Activated CD4-positive, alpha-beta T cell treated with anti-CD3 and anti-CD28 coated beads, Interleukin-2, Interleukin-6, amounts not matched to agents 100 ng/mL and 50 ng/mL, durations not matched to agents 16 hours and 8 hours (primary cell): Measurements from ENCODE around the gene RBBP4.
"Not testable (repeated sequence)": the region's sequence is repeated elsewhere in the genome, so short reads cannot be mapped to it uniquely, and the experiment has no call there.

Source experiments
- DNase-seq: peaks from one replicate; pipeline ENCODE4 v3.0.0-alpha.2; 2020

The RBBP4 gene

DNA sequence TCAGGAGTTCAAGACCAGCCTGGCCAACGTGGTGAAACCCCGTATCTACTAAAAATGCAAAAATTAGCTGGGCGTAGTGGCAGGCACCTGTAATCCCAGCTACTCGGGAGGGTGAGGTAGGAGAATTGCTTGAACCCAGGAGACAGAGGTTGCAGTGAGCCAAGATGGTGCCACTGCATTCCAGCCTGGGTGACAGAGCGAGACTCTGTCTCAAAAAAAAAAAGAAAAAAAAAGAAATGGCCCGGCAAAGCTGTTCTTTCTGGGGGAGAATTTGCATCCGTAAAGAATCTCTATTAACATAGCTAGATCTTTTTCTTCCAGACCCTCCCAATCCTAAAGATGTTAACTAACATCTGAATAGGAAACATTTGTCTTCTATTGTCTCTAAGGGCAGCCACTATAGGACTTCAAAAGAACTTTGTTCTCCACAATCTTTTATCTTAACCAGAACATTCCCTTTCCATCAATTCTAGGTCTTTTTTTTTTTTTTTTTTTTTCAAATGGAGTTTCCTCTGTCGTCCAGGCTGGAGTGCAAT is 8.6 kb upstream of the RBBP4 start:
- not testable (repeated sequence) for DNase-seq

DNA sequence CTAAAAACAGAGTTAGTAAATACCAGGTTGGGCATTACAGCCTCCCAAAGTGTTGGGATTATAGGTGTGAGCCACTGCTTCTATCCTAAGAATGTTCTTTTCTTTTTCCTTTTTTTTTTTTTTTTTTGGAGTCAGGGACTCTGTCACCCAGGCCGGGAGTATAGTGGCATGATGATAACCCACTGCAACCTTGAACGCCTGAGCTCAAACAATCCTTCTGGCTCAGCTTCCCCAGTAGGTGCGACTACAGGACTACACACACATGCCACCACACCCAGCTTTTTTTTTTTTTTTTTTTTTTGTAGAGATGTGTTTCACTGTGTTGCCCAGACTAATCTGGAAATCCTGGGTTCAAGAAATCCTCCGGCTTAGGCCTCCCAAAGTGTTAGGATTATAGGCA is 6.6 kb upstream of the RBBP4 start:
- DNase-seq, result no peak

DNA sequence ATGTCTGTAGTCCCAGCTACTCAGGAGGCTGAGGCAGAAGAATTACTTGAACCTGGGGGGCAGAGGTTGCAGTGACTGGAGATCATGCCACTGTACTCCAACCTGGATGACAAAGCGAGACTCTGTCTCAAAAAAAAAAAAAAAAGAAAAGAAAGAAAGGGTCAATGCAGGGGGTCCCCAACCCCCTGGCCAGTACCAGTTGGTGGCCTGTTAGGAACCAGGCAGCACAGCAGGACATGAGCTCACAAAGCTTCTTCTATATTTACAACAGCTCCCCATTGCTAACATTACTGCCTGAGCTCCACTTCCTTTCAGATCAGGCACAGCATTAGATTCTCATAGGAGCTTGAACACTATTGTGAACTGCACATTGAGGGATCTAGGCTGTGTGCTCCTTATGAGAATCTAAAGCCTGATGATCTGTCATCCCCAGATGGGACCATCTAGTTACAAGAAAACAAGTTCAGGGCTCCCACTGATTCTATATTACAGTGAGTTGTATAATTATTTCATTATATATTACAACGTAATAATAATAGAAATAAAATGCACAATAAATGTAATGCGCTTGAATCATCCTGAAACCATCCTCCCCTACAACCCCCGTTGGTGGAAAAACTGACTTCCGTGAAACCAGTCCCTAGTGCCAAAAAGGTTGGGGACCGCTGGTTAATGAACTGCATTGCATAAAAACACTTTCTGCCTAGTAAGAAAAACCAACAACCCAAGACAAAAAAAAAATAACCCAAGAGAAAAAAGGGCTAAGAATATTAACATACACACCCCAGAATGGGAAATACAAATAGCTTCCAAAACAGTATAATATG is 3.5 kb upstream of the RBBP4 start:
- peak; percentile 63 for DNase-seq

DNA sequence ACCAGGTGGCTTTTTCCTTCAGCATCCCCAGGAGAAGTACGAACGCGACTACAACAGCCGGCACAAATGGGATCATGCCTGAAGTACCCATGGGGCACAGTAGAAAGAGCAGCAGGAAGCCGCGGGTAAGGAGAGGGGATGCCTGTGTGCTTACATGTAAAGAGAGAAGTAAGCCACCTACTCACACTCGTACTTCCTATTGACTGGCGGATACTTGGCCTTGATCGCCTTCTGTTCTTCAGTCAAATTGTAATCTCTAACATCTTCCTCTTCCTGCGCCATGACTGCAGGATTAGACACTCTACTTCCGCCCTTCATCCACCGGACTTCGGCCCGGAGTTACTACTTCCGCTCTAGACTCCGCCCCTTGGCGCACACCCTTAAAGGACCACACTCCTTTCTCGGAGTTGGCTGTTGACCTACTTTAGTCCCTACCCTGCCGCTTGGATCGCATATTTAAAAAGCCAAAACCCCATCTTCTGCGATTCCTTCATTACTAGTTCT is 708 bp upstream of the RBBP4 start, which contains the start of gene ZBTB8OS:
Gene ZBTB8OS, minus strand, starts transcription at position 303 of the 504 bp plus-strand sequence. Its CDS starts 21 bp downstream, at position 282.
- DNase-seq, result peak; percentile 94

DNA sequence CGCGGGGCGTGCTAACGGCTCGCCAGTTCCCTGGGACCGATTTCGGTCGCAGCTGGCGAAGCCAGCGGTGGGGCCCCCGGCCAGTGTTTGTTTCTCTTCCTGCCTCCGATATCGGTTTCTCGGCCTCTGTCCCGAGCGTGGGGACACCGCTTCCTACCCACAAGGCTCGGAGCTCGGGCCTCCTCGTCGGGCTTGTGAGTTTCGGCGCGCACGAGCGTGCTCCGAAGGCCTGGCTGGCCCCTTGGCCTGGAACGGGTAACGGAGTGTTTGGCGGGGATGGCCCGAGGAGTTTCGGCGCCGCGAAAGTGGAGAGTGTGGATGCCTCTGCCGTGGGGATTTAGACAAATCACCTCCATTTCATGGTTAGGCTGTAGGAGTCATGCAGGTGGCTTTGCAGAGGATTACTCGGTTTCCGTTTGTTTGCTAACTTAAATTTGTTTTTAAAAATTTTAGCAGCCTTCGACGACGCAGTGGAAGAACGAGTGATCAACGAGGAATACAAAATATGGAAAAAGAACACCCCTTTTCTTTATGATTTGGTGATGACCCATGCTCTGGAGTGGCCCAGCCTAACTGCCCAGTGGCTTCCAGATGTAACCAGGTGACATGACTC is 559 bp downstream of the RBBP4 start:
- DNase-seq, result no peak

DNA sequence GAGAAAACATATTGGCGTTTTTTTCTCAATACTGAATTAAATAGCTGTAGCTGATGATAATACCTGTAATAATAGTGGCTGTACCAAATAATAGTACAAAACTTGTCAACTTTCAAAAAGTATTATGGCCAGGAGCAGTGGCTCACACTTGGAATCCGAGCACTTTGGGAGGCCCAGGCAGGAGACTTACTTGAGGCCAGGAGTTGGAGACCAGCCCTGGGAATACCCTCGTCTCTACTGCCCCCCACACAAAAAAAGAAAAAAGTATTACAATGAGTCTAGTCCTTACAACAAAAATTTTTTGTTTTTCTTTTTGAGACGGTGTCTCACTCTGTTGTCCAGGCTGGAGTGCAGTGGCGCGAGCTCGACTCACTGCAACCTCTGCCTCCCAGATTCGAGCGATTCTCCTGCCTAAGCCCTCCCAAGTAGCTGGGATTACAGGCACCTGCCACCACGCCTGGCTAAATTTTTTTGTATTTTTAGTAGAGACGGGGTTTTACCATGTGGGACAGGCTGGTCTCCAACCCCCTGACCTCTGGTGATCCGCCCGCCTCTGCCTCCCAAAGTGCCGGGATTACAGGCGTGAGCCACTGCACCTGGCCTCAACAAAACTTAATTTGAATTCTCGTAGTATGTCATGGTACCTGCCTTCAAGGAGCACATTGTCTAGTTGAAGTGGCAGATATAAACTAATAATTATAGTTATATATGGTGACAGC is 1.4 kb downstream of the RBBP4 start:
- DNase-seq, result no peak

DNA sequence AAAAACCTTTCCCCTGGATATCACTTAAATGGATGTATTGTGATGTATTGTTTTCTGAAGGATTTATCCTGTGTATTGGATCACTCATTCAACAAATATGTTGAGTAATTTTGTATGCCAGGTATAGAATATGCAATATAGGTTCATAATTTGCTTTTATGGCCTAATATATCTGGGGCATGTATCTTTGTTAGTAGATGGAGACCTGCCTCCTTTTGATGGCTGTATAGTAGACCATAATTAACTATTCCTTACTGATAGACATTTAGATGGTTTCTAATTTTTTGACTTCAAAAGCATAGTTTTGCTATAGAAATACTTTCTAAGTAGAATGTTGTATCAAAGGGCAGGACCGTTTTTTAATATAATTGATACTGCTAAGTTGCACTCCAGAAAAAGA is 8.6 kb downstream of the RBBP4 start:
- no peak for DNase-seq

DNA sequence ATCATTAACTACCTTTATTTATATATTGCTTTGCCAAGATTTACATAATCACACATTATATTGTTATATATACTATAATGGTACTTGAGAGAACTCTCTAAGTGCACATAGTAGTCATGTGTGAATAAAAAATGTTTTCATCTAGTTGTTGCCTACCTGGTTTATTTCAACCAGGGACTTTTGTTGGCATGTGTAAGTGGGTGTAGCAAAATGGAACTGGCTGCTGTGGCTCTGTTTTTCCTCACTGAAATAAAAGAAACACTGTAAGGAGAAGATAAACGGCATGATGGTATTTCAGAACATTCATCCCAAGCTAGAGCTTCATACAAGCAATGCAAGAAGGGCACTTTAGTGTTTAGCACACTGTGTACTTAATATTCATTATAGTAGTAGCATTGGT is 14.9 kb downstream of the RBBP4 start:
- DNase-seq, result no peak

DNA sequence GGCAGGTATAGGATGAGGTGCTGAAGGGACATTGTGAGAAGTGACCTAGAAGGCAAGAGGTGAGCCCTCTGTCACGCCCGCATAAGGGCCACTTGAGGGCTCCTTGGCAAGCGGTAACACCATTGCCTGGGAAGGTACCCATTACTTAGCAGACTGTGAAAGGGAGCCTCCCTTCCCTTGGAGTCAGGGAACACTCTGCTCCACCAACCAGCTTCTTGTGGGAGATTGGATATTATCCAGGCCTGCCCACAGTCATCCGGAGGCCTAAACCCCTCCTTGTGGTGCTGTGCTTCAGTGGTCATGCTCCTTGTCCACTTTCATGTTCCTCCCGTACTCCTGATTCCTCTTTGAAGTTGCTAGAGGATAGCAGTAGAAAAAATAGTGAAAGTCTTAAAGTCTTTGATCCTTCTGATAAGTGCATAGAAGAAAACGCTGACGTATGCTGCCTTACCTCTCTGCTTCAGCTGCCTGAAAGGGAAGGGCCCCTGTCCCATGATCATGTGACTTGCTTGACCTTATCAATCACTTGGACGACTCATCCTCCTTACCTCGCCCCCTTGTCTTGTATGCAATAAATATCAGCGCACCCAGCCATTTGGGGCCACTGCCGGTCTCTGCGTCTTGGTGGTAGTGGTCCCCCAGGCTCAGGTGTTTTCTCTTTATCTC is 16.0 kb downstream of the RBBP4 start:
- DNase-seq, result no peak

DNA sequence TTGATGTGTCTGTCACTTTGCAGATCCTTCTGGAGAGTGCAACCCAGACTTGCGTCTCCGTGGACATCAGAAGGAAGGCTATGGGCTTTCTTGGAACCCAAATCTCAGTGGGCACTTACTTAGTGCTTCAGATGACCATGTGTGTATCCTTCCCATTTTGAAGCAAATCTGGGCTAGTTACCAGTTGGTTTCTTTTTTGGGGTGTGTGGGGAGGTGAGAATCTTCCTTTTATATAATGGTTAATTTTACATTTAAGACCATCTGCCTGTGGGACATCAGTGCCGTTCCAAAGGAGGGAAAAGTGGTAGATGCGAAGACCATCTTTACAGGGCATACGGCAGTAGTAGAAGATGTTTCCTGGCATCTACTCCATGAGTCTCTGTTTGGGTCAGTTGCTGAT is 17.7 kb downstream of the RBBP4 start:
- not testable (repeated sequence) for DNase-seq

DNA sequence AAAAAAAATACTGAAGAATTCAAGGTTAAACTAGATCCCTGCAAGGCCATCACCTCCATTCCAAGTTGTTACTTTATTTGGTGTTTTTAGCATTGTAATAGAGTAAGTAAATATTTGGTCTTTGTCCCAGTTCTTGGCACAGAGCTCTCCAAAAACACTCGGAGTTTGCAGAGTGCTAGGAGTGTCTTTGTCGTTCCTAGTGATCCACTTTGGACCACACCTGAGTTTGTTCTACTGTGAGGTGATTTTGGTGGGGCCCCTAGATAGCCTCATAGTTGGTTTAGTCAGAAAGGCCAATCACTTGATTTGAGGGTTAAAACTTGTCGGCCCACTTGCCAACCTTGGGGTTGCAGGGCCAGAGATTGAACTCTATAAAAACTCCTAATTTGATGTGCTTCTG is 25.9 kb downstream of the RBBP4 start:
- no peak for DNase-seq

DNA sequence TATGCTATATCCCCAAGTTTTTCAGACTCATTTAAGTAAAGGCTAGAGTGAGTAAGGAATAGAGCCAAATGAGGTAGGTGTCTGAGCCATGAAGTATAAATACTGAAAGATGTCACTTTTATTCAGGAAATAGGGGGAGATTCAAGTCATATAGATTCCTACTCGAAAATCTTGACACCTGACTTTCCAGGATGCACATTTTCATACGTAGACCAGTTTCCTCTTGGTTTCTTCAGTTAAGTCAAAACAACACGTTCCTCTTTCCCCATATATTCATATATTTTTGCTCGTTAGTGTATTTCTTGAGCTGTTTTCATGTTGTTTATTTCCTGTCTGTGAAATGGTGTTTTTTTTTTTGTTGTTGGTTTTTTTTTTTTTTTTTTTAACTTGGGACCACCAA is 29.0 kb downstream of the RBBP4 start:
- DNase-seq, result not testable (repeated sequence)

DNA sequence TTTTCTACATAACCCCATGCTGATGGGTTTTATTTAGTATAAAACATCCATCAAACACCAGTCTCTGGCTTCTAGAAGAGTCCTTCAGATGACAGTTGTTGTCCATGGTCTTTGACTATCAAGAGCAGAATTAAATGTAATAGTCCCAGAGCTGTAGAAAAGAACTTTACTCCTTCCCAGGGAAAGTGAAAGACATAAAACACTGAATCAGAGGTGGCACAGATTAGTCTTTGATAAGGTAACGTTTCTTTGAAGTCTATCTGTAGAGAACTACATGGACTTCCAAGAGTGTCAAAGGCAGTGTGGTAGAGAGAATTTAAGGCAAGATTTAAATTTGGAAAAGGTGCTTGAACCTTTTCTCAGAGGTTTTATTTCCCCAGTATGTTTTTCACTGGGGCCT is 29.6 kb downstream of the RBBP4 start:
- no peak for DNase-seq

DNA sequence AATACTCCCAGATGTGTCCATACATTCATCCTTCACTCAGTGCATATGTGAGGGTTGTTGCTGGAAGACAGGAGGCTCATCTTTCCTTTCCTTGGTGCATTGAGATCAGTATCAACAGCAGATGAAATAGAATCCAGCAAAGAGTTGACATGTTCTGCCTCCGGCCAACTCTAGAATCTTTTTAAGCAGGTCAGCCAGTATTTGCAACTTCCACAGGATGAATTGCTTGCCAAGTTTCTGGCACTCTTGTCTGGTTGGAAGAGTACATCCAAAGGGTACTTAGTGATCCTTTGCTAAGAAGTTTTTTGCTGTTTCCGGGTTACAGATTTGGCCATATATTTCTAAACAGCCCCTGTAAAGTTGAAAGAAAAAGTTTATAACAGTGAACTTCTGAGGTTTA is 30.5 kb downstream of the RBBP4 start:
- no peak for DNase-seq

DNA sequence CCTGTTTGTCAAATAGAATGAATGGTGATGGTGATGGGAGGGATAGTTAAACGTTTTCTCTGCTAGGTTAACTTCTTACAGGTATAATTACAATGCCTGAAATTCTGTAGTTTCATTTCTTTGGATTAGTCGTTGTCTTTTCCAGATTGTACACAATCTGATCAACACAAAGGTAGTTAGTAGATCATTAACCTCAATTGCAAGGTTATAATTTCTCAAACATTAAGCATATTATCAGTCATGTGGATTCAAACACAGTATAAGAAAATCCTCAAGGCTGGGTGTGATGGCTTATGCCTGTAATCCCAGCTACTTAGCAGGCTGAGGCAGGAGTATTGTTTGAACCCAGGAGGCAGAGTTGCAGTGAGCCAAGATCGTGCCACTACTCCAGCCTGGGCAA is 31.0 kb downstream of the RBBP4 start:
- no peak for DNase-seq

DNA sequence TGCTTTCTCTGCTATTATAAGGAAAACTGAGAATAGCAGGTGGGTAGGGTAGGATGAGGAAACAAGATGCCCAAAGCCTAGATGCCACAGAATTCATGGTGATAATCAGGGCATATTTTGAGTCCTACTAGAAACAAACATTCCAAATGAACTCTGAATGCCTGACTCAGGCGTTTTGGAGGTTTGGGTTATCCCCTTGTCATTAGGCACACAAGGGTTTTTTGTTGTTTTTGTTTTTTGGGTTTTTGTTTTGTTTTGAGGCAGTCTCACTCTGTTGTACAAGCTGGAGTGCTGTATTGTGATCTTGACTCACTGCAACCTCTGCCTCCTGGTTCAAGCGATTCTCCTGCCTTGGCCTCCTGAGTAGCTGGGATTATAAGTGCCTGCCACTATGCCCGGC is 32.4 kb downstream of the RBBP4 start:
- no peak for DNase-seq

DNA sequence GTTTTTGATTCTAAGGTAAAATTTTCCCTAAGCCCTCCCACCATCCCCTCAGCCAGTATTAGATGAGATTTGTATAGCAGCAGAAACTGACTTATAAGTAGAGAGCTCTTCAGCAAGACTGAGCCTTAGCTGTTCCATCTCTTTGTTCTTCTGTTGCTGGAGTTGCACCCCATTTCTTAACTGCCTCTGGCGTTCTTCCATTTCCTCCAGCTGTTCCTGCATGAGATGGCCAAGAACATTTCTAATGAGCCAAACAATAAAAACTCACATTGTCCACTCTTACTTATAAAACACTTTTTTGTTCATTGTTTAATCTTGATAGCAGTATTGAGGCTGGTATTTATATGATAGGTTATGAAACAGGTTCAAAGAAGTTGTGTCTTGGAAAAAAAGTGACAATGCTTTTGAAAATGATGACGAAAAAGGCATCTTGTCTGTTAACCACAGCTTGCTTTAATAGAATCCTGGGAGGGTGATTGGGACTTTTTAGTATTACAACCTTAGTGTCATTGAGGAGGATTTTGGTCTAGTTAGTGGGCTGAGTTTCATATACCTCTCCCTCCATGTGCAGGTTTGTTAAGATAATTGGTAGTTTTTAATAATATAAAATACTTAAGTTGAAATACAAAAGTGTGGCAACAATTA is 33.3 kb downstream of the RBBP4 start:
- no peak for DNase-seq

DNA sequence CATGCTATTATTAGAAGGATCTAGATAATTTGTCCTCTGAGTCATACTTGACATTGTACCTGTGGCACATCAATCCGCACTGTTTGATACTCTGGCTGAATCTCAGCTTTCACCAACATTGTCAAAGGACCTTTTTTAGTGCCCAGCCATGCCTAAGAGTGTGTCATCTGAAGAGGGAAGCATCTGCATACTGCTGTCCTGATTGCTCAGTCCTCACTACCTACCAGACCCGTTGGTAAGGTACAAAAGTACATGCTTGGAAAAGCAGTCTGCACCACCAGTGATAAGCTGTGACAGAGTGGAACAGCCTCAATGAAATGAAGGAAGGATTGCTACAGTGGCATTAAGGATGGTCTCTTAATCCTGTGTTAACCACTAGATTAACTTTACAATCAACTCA is 34.5 kb downstream of the RBBP4 start:
- no peak for DNase-seq

DNA sequence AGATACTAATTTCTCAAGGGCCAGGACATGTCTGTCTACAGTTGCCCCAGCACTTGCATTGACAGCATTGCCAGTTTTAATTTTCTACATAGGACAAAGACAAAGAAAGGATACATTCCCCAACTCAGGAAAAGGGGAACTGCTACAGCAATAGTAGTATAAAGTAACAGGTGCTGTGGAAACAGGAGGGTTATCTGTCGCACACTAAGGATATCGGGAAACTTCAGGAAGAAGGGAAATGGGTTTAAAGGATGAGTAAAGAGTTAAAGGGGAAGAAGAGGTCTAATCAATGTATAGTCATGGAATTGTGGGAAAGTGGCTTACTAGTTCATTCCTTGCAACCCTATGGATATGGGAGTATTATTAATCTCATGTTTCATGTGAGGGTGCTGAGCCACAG is 35.4 kb downstream of the RBBP4 start:
- DNase-seq, result no peak

DNA sequence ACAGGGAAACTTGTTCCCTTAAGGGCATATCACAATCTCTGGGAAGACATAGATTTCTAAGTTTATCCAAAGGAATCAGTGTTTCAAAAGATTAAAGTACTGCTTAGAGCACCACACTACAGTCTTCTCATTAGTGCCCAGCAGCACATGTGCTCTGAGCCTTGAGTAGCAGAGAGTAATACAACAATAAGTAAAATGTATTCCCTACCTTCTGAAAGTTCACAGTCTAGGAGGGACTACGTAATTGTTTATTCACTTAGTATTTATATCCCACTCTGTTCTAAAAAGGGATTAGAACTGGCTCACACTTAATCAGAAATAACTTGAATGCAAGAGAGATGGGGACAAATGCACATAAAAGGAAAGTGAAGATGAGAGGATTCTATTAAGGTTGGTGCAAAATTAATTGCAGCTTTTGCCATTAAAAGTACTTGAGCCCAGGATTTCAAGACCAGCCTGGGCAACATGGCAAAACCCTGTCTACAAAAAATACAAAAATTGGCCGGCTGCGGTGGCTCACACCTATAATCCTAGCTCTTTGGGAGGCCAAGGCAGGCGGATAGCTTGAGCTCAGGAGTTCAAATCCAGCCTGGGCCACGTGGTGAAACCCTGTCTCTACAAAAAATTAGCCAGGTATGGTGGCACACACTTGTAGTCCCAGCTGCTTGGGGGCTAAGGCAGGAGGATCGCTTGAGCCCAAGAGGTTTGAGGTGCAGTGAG is 42.6 kb downstream of the RBBP4 start:
- DNase-seq, result no peak

DNA sequence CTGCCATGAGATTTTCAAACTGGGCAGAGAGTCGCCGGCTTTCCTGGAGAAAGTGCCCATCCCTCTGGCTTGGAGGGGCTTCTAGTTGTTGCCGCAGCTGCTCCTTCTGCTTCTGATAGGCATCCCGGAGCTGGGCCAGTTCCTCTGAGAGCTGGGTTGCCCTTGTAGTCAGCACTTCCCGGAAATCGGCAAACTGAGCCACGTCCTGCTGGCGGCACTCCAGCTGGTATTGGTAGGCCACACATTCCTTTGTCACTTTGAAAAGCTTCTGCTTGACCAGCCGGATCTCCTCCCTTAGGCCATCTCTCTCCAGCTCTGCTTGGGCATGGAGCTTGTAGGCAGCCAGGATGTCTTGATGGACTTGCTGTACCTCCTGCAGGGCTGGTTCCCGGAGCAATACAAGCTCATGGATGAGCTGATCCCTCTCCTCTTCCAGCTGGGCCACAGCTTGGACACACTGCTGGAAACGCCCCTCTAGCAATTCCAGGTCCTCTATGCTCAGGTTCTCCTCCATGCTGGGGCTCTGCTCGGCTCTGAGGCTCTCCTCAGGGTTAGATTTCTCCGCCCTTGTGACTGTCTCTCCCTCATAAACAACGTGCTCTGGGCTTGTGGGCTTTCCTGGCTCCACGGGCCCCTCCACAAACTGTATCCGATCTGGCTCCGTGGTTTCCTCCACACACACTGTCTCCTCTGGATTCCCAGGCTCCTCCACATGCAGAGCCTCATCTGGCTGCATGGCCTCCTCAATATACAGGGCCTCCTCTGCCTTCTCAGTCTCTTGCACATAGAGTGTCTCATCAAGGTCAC is 44.3 kb downstream of the RBBP4 start:
- no peak for DNase-seq
